ENCODE data around the gene CFAP43. TPM values are rescaled to one million over a fixed set of nuclear protein-coding genes. Genes with fewer than 3 reads are reported as not detected.

Gene CFAP43
- total RNA-seq, 2 donors from 2014 or later: 0.12 TPM; not detected in 1

- H3K9me3 ChIP-seq: no peaks in the 10 kb centered on the region
- no peak for TF ChIP-seq CTCF (IDR thresholded peaks at IDR 0.05)
Observed at GRCh38 chr10:104117839-104118323, 114.3 kb downstream of the CFAP43 start.

GRCh38 chr10:104113376-104113956, 118.7 kb downstream of the CFAP43 start:
- TF ChIP-seq CTCF (IDR thresholded peaks at IDR 0.05): no peak
- Histone ChIP-seq H3K4me3 (no peak overlapping the region), H3K36me3 (no peaks in the 10 kb centered on the region), H3K27me3 (no peaks in the 10 kb centered on the region), H3K4me1 (no peaks in the 10 kb centered on the region), H3K27ac (no peak overlapping the region), H3K9me3 (no peaks in the 10 kb centered on the region)
- no peak for DNase-seq (ENCODE audit: low spot score)

More at GRCh38 chr10:104117839-104118323, 114.3 kb downstream of the CFAP43 start:
- H3K4me1 ChIP-seq: peaks cover 0 to 6% of the 10 kb centered on the region in 2 donors
- H3K4me3 ChIP-seq: no peak overlapping the region
- no peaks in the 10 kb centered on the region for H3K27me3 ChIP-seq
- no peak overlapping the region for H3K27ac ChIP-seq
- H3K36me3 ChIP-seq: no peaks in the 10 kb centered on the region
- no peak for DNase-seq (ENCODE audit: low spot score)

- Histone ChIP-seq H3K9me3 (no peaks in the 10 kb centered on the region), H3K4me3 (no peak overlapping the region), H3K36me3 (no peaks in the 10 kb centered on the region), H3K4me1 (no peaks in the 10 kb centered on the region), H3K27me3 (no peaks in the 10 kb centered on the region), H3K27ac (no peak overlapping the region)
- no peak for DNase-seq (ENCODE audit: low spot score)
- no peak for TF ChIP-seq CTCF (IDR thresholded peaks at IDR 0.05)
Observed at GRCh38 chr10:104109908-104110662, 122.1 kb downstream of the CFAP43 start.

- Histone ChIP-seq H3K9me3 (no peaks in the 10 kb centered on the region), H3K27ac (no peak overlapping the region), H3K27me3 (no peaks in the 10 kb centered on the region), H3K36me3 (no peaks in the 10 kb centered on the region), H3K4me3 (no peak overlapping the region), H3K4me1 (no peaks in the 10 kb centered on the region)
- DNase-seq (ENCODE audit: low spot score): no peak
- TF ChIP-seq CTCF (IDR thresholded peaks at IDR 0.05): no peak
Observed at GRCh38 chr10:104104926-104105325, 127.2 kb downstream of the CFAP43 start.

GRCh38 chr10:104104418-104104817, 127.7 kb downstream of the CFAP43 start:
- H3K27me3 ChIP-seq: no peaks in the 10 kb centered on the region
- no peak overlapping the region for H3K4me3 ChIP-seq

More at GRCh38 chr10:104104418-104104817, 127.7 kb downstream of the CFAP43 start:
- DNase-seq (ENCODE audit: low spot score): no peak
- TF ChIP-seq CTCF (IDR thresholded peaks at IDR 0.05): no peak
- Histone ChIP-seq H3K27ac (no peak overlapping the region), H3K4me1 (no peaks in the 10 kb centered on the region), H3K36me3 (no peaks in the 10 kb centered on the region), H3K9me3 (no peaks in the 10 kb centered on the region)
